Colonic mucosa (tissue), 4 donors: ENCODE results near the gene AZGP1. TPM values are rescaled to one million over a fixed set of nuclear protein-coding genes. Genes with fewer than 3 reads are reported as not detected.
A peak's percentile ranks its signal among the peaks of the same experiment; 100 is the strongest.
"Not testable (repeated sequence)": the region's sequence is repeated elsewhere in the genome, so short reads cannot be mapped to it uniquely, and the experiment has no call there.

Source experiments
- DNase-seq: peaks from one replicate; pipeline ENCODE4 v3.0.0-alpha.2; 2020
- H3K27ac ChIP-seq: fragments of 200-600 bp; one replicate; pipeline ENCODE4 v1.8.0; 2021
- H3K27me3 ChIP-seq: fragments of 200-600 bp; one replicate; pipeline ENCODE4 v1.8.0; 2021
- H3K36me3 ChIP-seq: fragments of 200-600 bp; one replicate; pipeline ENCODE4 v1.8.0; 2021
- H3K4me1 ChIP-seq: fragments of 200-600 bp; one replicate; pipeline ENCODE4 v1.8.0; 2021; ENCODE audit warnings: mild to moderate bottlenecking
- H3K4me3 ChIP-seq: fragments of 200-600 bp; one replicate; pipeline ENCODE4 v1.8.0; 2021
- H3K9ac ChIP-seq, 2 donors: one replicate each; pipeline ENCODE4 v1.7.0; 2013; ENCODE audit warnings: control low read depth in 2 of 2, low read depth in 2 of 2, low read length in 2 of 2
- H3K9me3 ChIP-seq: fragments of 200-600 bp; one replicate; pipeline ENCODE4 v1.8.0; 2021
- CTCF ChIP-seq: fragments of 200-600 bp; IDR thresholded peaks from one replicate; pipeline ENCODE4 v1.8.0; 2022; ENCODE audit warnings: antibody characterized with exemption, mild to moderate bottlenecking
- intact Hi-C: fragments of 100-400 bp; cut with DNase I; formaldehyde crosslinking; loops from one replicate; pipeline ENCODE4 v1.14.1; 2022
- total RNA-seq, 2 donors: library from RNA; stranded (reverse); fragmentation: NEBNext Ultra II Directional in 1 of 2; extraction: Animal tissue kit (Norgen Biotek cat#: 25700) in 1 of 2; gene quantifications; one replicate each; pipeline ENCODE4 v1.2.1, GENCODE V29; 2021
- donor health status: healthy.
- donor health status: DM: no; HTN: no; CAD: no.
- donor health status: DM: no; HTN: no; CAD: no.

Gene AZGP1
- total RNA-seq, 2 donors from 2014 or later, result 2.5 to 4.6 TPM

DNA sequence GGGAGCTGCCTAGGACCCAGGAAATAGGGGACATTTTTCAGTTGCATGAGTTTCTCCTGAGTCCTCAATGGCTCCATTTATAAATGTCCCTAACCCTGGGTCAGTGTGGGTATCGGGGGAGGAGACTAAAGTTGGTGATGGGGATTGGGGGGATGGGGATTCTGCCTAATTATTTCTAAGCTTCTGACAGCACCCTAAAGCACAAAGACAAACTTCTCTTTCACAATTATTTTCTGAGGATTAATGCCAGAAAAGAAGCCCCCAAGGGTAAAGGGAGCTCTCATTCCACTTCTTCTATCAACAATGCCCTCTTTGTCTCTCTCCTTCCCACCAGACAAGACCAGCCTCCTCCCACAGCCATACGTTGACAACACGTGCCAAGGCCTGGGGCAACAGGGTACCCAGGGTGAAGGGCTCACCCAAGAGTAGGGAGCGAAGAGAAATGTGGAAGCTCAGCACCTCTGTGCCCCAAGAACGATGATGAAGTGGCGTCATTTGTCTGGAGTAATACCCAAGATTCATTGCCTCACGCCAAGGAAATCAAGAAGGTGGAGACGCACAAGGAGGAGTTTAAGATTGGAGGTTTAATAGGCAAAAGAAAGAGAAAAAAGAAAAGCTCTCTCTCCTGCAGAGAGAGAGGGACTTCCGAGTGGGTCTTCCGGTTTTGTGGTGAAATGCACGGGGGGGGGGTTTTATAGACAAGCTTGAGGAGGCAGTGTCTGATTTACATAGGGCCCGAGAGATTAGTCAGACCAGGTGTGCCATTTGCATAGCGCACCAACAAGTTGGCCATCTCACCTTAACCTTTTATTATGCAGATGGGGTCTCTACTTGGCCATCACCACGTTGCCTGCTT, 32.0 kb downstream of the AZGP1 start:
- H3K9me3 ChIP-seq, result no peaks in the 10 kb centered on the region
- no peaks in the 10 kb centered on the region for H3K4me1 ChIP-seq
- no peak overlapping the region for H3K9ac ChIP-seq
- H3K27ac ChIP-seq, result no peak overlapping the region
- H3K36me3 ChIP-seq, result no peaks in the 10 kb centered on the region
- TF ChIP-seq CTCF, result no peak
- no peak for DNase-seq
- intact Hi-C loops, result no loop called here
- H3K27me3 ChIP-seq, result no peaks in the 10 kb centered on the region
- no peak overlapping the region for H3K4me3 ChIP-seq

DNA sequence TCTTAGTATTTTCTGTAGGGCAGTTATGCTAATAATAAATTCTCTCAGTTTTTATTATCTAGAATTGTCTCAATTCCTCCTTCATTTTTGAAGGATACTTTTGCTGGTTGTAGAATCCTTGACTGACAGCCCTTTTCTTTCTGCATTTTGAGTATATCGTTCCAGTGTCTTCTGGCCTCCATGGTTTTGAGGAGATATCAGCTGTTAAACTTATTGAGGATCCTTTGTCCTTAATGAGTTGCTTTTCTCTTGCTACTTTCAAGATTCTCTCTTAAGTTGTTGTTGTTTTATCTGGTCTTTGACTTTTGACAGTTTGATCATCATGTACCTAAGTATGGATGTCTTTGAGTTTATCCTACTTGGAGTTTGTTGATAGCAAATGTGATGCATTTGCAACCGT, 37.5 kb downstream of the AZGP1 start:
- Histone ChIP-seq H3K36me3 (no peaks in the 10 kb centered on the region), H3K27me3 (no peaks in the 10 kb centered on the region), H3K9me3 (no peaks in the 10 kb centered on the region), H3K4me1 (no peaks in the 10 kb centered on the region), H3K27ac (no peak overlapping the region), H3K4me3 (no peak overlapping the region), H3K9ac (no peak overlapping the region)
- no peak for DNase-seq
- intact Hi-C loops, result no loop called here
- TF ChIP-seq CTCF, result no peak

DNA sequence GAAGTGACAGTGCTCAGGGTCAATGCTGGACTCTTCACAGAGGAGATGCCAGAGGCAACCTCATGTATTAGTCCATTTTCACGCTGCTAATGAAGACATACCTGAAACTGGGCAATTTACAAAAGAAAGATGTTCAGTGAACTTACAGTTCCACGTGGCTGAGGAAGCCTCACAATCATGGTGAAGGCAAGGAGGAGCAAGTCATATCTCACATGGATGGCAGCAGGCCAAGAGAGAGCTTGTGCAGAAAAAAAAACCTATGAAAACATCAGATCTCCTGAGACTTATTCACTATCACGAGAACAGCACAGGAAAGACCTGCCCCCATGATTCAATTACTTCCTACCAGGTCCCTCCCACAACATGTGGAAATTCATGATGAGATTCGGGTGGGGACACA, 40.8 kb downstream of the AZGP1 start:
- H3K27me3 ChIP-seq, intact Hi-C loops: not testable (repeated sequence)

DNA sequence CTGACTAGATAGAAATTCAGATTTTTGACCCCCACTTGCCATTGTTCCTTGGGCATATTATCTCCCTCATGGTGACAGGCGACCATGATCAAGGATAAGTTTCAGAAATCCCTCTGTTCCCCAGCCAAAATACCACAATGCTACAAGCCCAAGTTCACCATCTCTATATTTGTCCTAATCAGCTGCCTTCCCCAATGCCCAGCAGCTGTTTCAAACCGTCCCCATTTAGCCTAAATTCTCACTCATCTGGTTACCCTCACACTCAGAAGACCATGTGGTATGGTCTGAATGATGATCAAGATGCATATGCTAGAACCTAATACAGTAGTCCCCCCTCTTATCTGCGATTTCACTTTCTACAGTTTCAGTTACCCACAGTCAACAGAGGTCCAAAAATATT, 45.5 kb downstream of the AZGP1 start:
- no peak overlapping the region for H3K4me3 ChIP-seq
- no peak for TF ChIP-seq CTCF
- H3K4me1 ChIP-seq, result no peaks in the 10 kb centered on the region
- intact Hi-C loops, result no loop called here
- H3K27ac ChIP-seq, result no peak overlapping the region
- H3K9me3 ChIP-seq, result no peaks in the 10 kb centered on the region
- no peaks in the 10 kb centered on the region for H3K36me3 ChIP-seq
- no peaks in the 10 kb centered on the region for H3K27me3 ChIP-seq
- no peak for DNase-seq
- H3K9ac ChIP-seq, result no peak overlapping the region

More for the DNA sequence above, 40.8 kb downstream of the AZGP1 start:
- H3K4me3 ChIP-seq, H3K9me3 ChIP-seq, H3K36me3 ChIP-seq, H3K4me1 ChIP-seq, H3K9ac ChIP-seq, DNase-seq, H3K27ac ChIP-seq: not testable (repeated sequence)

DNA sequence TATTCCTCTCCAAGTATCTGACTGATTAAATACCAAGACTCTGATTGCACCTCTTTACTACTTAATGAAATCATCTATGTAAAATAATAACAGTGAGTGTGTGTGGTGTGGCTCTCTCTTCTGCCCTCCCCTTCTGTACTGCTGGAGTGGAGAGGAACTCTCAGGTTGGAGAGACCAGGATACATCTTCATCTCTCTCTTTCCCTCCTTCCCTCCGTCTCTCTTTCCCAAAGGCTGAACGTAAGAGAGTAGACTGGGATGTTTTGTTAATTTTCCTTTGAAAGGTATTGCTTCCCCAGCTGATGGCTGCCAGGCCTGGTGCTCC, 46.1 kb downstream of the AZGP1 start:
- intact Hi-C loops, result no loop called here
- Histone ChIP-seq H3K4me3 (no peak overlapping the region), H3K9ac (no peak overlapping the region), H3K27ac (no peak overlapping the region), H3K36me3 (no peaks in the 10 kb centered on the region), H3K9me3 (no peaks in the 10 kb centered on the region), H3K4me1 (no peaks in the 10 kb centered on the region), H3K27me3 (no peaks in the 10 kb centered on the region)
- TF ChIP-seq CTCF, result no peak
- no peak for DNase-seq

DNA sequence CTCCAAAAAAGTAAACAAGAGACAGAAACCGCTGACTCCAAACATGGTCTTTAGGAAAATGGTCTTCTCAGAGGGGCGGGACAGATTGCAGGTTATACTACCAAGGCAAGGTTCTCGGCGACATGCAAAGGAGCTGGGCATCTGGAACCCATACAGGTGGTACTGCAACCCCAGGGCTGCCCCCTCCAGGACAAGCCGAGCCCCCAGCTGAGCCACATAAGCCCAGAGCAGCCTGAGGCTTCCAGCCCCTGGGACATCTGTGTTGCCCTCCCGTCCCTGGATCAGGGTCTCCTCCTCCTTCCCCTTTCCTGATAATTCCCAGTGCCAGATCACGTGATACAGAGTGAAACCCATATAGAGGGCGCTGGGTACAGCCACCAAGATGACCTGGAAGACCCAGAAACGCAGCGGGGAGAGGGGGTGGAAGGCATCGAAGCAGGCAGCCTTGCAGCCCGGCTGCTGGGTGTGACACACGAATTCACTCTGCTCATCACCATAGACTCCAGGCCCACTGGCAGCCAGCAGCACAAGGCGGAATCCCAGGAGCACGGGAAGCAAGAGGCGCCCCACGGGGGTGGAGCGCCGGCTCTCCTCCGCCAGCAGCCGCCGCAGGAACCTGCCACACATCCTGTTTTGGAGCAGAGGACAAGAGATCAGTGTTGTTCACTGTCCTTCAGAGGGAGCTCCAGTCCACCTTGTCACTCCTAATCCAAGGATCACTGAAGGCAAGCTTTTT, 46.7 kb downstream of the AZGP1 start, which contains the start of gene GJC3:
Gene GJC3, minus strand, starts transcription at position 627 of the 736 bp plus-strand sequence. Its CDS starts 0 bp downstream, at position 627.
- H3K4me1 ChIP-seq, result no peaks in the 10 kb centered on the region
- no peak within 1 kb of the TSS for H3K27ac ChIP-seq
- no peaks in the 10 kb centered on the region for H3K9me3 ChIP-seq
- H3K4me3 ChIP-seq, result peak within 1 kb of the TSS; percentile 24
- H3K27me3 ChIP-seq, result no peaks in the 10 kb centered on the region
- peak within 1 kb of the TSS in 1 of 2 donors; percentile 7 for H3K9ac ChIP-seq
- no peaks in the 10 kb centered on the region for H3K36me3 ChIP-seq
- no peak for TF ChIP-seq CTCF
- DNase-seq, result peak; percentile 38
- intact Hi-C loops, result no loop called here
